Spleen (tissue), 7 donors: Measurements from ENCODE around the gene TATDN3.

Source experiments
- POLR2A ChIP-seq, 3 donors: fragments of 450-650 bp; IDR thresholded peaks; one replicate each; pipeline ENCODE4 v1.5.1; 2017; ENCODE audit warnings: antibody characterized with exemption in 3 of 3, mild to moderate bottlenecking in 1 of 3
- POLR2AphosphoS5 ChIP-seq, 3 donors: sonication (generic); formaldehyde crosslinking; IDR thresholded peaks; one replicate each; pipeline ENCODE4 v1.5.1; 2017; ENCODE audit warnings: antibody characterized with exemption in 3 of 3
- TF ChIP-seq, protein P1 (sequence below), 11 experiments: fragments of 200-600 bp in 7 of 11; fragments of 450-650 bp in 4 of 11; sonication (generic) in 4 of 11; IDR thresholded peaks in 8 of 11; conservative IDR thresholded peaks in 3 of 11; 1 replicate in 7 of 11; 2 replicates in 4 of 11; pipeline versions ENCODE4 v1.4.0 to v1.8.0; 2016 to 2021; ENCODE audit warnings: antibody characterized with exemption in 11 of 11, inconsistent platforms in 4 of 11, mild to moderate bottlenecking in 1 of 11
- donor health status: DM: no; HTN: no; CAD: no; lungs with moderate emphysema.
- donor health status: DM: no; HTN: no; CAD: no.
- donor health status: DM: no; HTN: no; CAD: no.

DNA sequence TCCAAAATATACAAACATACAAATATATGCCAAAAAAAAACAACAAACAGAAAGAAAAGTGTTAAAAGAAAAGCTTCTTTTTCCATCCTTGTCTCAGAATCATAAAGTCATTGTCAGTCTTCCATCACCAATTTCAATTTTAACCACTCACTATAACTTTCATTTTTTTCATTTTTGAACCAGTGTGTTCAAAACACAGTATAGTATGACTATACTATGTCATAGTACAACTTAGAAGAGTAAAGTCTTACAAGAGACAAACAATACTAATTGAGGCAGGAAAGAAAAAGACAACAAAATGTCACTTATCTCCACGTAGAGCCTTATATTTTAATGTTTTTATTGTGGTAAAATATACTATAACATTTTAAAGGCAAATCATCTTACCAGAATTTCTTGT lies 7.7 kb upstream of the TATDN3 start:
- TF ChIP-seq, protein P1, sequence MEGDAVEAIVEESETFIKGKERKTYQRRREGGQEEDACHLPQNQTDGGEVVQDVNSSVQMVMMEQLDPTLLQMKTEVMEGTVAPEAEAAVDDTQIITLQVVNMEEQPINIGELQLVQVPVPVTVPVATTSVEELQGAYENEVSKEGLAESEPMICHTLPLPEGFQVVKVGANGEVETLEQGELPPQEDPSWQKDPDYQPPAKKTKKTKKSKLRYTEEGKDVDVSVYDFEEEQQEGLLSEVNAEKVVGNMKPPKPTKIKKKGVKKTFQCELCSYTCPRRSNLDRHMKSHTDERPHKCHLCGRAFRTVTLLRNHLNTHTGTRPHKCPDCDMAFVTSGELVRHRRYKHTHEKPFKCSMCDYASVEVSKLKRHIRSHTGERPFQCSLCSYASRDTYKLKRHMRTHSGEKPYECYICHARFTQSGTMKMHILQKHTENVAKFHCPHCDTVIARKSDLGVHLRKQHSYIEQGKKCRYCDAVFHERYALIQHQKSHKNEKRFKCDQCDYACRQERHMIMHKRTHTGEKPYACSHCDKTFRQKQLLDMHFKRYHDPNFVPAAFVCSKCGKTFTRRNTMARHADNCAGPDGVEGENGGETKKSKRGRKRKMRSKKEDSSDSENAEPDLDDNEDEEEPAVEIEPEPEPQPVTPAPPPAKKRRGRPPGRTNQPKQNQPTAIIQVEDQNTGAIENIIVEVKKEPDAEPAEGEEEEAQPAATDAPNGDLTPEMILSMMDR (IDR thresholded peaks at IDR 0.05 in 8 of 11, conservative IDR thresholded peaks at IDR 0.05 in 3 of 11), result no peak
- TF ChIP-seq POLR2AphosphoS5 (IDR thresholded peaks at IDR 0.05) (no peak), POLR2A (IDR thresholded peaks at IDR 0.05) (no peak)
